Measurements from ENCODE around the gene CNOT8. TPM values are rescaled to one million over a fixed set of nuclear protein-coding genes. Genes with fewer than 3 reads are reported as not detected.

The CNOT8 gene
- total and polyA plus RNA-seq, 3 experiments from 2014 or later: 47.7 to 154 (median 52.7) TPM

- Histone ChIP-seq H3K9me3 (ENCODE audit: low read length) (no peaks in the 10 kb centered on the region), H3K4me1 (ENCODE audit: insufficient read depth, low read length) (no peaks in the 10 kb centered on the region), H3K36me3 (ENCODE audit: insufficient read depth, low read length) (no peaks in the 10 kb centered on the region), H3K4me3 (ENCODE audit: low read length) (no peak overlapping the region), H3K27me3 (ENCODE audit: insufficient read depth, low read length, poor library complexity, severe bottlenecking) (no peaks in the 10 kb centered on the region), H3K27ac (ENCODE audit: low read depth, low read length) (no peak overlapping the region)
- no peaks in the 10 kb centered on the region for H3K4me1 Mint-ChIP-seq
- no peak overlapping the region for H3K4me3 Mint-ChIP-seq
- H3K27ac Mint-ChIP-seq: no peak overlapping the region
- peaks cover 0 to 2% (median 0%) of the 10 kb centered on the region in 3 donors for H3K36me3 Mint-ChIP-seq
- H3K9me3 Mint-ChIP-seq: no peaks in the 10 kb centered on the region
- no peaks in the 10 kb centered on the region for H3K27me3 Mint-ChIP-seq
- no peak for DNase-seq
- CTCF ChIA-PET: no interaction called here
- POLR2A ChIA-PET: no interaction called here
Observed at GRCh38 chr5:154849791-154850201, 8.6 kb upstream of the CNOT8 start.

- H3K27me3 Mint-ChIP-seq: no peaks in the 10 kb centered on the region
- ChIA-PET CTCF (interaction anchor here (1.6 kb wide), 1 partner anchor 9 kb away, joined by 3 read pairs; no protein-coding TSS in a partner anchor), POLR2A (no interaction called here)
Observed at GRCh38 chr5:154850255-154851062, 8.0 kb upstream of the CNOT8 start, which contains the start of gene FAXDC2. Gene FAXDC2 (minus strand): TSS chr5:154850603. CDS start chr5:154838178, 12,425 bp downstream.

GRCh38 chr5:154851351-154851750 is 7.1 kb upstream of the CNOT8 start:
- no peaks in the 10 kb centered on the region for H3K9me3 Mint-ChIP-seq
- no peak overlapping the region for H3K27ac Mint-ChIP-seq
- no peaks in the 10 kb centered on the region for H3K27me3 ChIP-seq (ENCODE audit: insufficient read depth, low read length, poor library complexity, severe bottlenecking)
- H3K27ac ChIP-seq (ENCODE audit: low read depth, low read length): no peak overlapping the region
- no peak overlapping the region for H3K4me3 ChIP-seq (ENCODE audit: low read length)
- H3K4me3 Mint-ChIP-seq: peak overlapping the region in 1 of 7 donors; percentile 61
- DNase-seq: no peak
- no peaks in the 10 kb centered on the region for H3K4me1 Mint-ChIP-seq
- POLR2A ChIA-PET: interaction anchor here (0.6 kb wide), 1 partner anchor 37 kb away, joined by 3 read pairs; no protein-coding TSS in a partner anchor
- no peaks in the 10 kb centered on the region for H3K36me3 Mint-ChIP-seq
- no peaks in the 10 kb centered on the region for H3K4me1 ChIP-seq (ENCODE audit: insufficient read depth, low read length)
- CTCF ChIA-PET: interaction anchor here (0.8 to 1.6 kb wide), 2 partner anchors 10 to 14 kb away, joined by 3 read pairs; no protein-coding TSS in a partner anchor
- no peaks in the 10 kb centered on the region for H3K9me3 ChIP-seq (ENCODE audit: low read length)
- H3K36me3 ChIP-seq (ENCODE audit: insufficient read depth, low read length): no peaks in the 10 kb centered on the region
- H3K27me3 Mint-ChIP-seq: no peaks in the 10 kb centered on the region

More at GRCh38 chr5:154850255-154851062, 8.0 kb upstream of the CNOT8 start, which contains the start of gene FAXDC2:
- no peaks in the 10 kb centered on the region for H3K4me1 ChIP-seq (ENCODE audit: insufficient read depth, low read length)
- no peak for DNase-seq
- no peaks in the 10 kb centered on the region for H3K36me3 ChIP-seq (ENCODE audit: insufficient read depth, low read length)
- peak within 1 kb of the TSS in 1 of 7 donors; percentile 61 for H3K4me3 Mint-ChIP-seq
- no peaks in the 10 kb centered on the region for H3K4me1 Mint-ChIP-seq
- H3K4me3 ChIP-seq (ENCODE audit: low read length): no peak within 1 kb of the TSS
- H3K27ac ChIP-seq (ENCODE audit: low read depth, low read length): no peak within 1 kb of the TSS
- H3K9me3 ChIP-seq (ENCODE audit: low read length): no peaks in the 10 kb centered on the region
- H3K27ac Mint-ChIP-seq: no peak within 1 kb of the TSS
- peaks cover 0 to under 1% (median 0%) of the 10 kb centered on the region in 3 donors for H3K36me3 Mint-ChIP-seq
- no peaks in the 10 kb centered on the region for H3K27me3 ChIP-seq (ENCODE audit: insufficient read depth, low read length, poor library complexity, severe bottlenecking)
- no peaks in the 10 kb centered on the region for H3K9me3 Mint-ChIP-seq

DNA sequence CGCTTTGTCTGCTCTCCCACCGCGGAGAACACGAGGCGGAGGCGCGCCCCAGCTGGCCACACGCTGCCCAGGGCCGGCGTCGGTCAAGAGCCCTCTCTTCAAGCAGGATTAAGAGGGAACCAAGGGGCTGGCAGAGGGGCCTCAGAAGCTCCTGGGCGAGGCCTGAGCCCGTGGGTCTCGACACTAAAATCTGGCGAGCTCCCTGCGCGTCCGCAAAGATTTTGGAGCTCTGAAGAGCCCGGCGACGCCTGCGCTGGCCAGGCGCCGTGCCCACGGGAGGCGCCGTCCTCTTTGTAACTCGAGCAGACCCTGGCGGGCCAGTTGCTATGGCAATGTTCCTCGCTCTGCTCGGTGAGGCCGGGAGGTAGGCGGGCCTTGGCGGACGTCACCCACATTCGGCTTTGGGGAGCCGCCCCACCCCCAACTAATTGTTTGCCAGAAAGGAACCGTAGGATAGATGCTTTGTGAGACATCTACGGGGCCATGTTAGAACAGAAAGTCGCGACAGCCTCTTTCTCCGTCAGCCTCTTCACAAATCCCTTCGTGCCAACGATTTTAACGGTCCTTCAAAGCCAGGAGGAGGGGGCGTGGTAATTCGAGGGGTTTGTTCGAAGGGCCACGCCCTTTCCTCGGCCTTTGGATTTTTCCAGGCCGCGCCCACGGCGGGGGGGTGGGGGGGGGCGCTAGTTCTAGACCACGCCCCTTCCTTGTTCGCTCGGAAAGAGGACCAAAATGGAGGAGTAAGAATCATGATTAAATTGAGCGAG is 714 bp upstream of the CNOT8 start:
- H3K27ac Mint-ChIP-seq: peak overlapping the region; percentile 92 to 100 (median 99)
- H3K9me3 Mint-ChIP-seq: no peaks in the 10 kb centered on the region
- no peaks in the 10 kb centered on the region for H3K36me3 ChIP-seq (ENCODE audit: insufficient read depth, low read length)
- ChIA-PET POLR2A (interaction anchor here (0.9 to 1.2 kb wide), 4 partner anchors 10 to 210 kb away, joined by 3 to 5 read pairs (median 4); no protein-coding TSS in a partner anchor), CTCF (interaction anchor here (1.3 kb wide), 1 partner anchor 104 kb away, joined by 3 read pairs; no protein-coding TSS in a partner anchor)
- H3K4me1 ChIP-seq (ENCODE audit: insufficient read depth, low read length): peaks cover 36% of the 10 kb centered on the region
- peak overlapping the region; percentile 87 for H3K4me3 ChIP-seq (ENCODE audit: low read length)
- H3K27me3 Mint-ChIP-seq: no peaks in the 10 kb centered on the region
- peak overlapping the region; percentile 86 to 94 (median 92) for H3K4me3 Mint-ChIP-seq
- H3K9me3 ChIP-seq (ENCODE audit: low read length): no peaks in the 10 kb centered on the region
- H3K4me1 Mint-ChIP-seq: peaks cover 38 to 40% (median 40%) of the 10 kb centered on the region in 3 donors
- peaks cover 0 to 30% (median 1%) of the 10 kb centered on the region in 3 donors for H3K36me3 Mint-ChIP-seq
- no peaks in the 10 kb centered on the region for H3K27me3 ChIP-seq (ENCODE audit: insufficient read depth, low read length, poor library complexity, severe bottlenecking)
- peak; percentile 81 to 96 (median 89) for DNase-seq
- peak overlapping the region; percentile 99 for H3K27ac ChIP-seq (ENCODE audit: low read depth, low read length)

GRCh38 chr5:154858972-154859871 is 795 bp downstream of the CNOT8 start:
- Mint-ChIP-seq H3K4me3 (peak overlapping the region; percentile 86 to 94 (median 92)), H3K9me3 (no peaks in the 10 kb centered on the region), H3K27ac (peak overlapping the region; percentile 92 to 100 (median 99)), H3K27me3 (no peaks in the 10 kb centered on the region), H3K36me3 (peaks cover 0 to 42% (median 2%) of the 10 kb centered on the region in 3 donors), H3K4me1 (peaks cover 49 to 55% (median 53%) of the 10 kb centered on the region in 3 donors)
- no peaks in the 10 kb centered on the region for H3K9me3 ChIP-seq (ENCODE audit: low read length)
- DNase-seq: peak in 2 of 5 donors; percentile 23 to 47
- ChIA-PET CTCF (no interaction called here), POLR2A (interaction anchor here (0.5 to 1.2 kb wide), 3 partner anchors 8 to 130 kb away, joined by 3 to 4 read pairs (median 3); no protein-coding TSS in a partner anchor)
- H3K4me3 ChIP-seq (ENCODE audit: low read length): peak overlapping the region; percentile 87
- no peaks in the 10 kb centered on the region for H3K27me3 ChIP-seq (ENCODE audit: insufficient read depth, low read length, poor library complexity, severe bottlenecking)
- H3K27ac ChIP-seq (ENCODE audit: low read depth, low read length): peak overlapping the region; percentile 99
- H3K4me1 ChIP-seq (ENCODE audit: insufficient read depth, low read length): peaks cover 42% of the 10 kb centered on the region
- H3K36me3 ChIP-seq (ENCODE audit: insufficient read depth, low read length): peaks cover 9% of the 10 kb centered on the region

DNA sequence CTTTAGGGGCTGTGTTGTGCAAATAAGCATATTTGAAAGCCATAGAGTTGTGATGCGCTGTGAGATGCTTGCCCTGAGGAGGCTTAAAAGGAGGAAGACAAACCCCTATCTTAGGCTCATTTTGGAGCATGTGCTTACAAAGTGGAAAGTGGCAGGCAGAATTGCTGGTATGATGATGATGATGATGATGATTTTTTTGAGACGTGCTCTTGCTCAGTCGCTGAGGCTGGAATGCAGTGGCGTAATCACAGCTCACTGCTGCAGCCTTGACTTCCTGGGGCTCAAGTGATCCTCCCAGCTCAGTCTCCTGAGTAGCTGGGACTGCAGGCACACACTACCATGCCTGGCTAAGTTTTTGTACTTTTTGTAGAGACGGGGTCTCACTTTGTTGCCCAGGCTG is 1.7 kb downstream of the CNOT8 start:
- Mint-ChIP-seq H3K4me1 (peaks cover 50 to 62% (median 58%) of the 10 kb centered on the region in 3 donors), H3K36me3 (peaks cover 0 to 51% (median 5%) of the 10 kb centered on the region in 3 donors), H3K27ac (peak overlapping the region; percentile 92 to 100 (median 99)), H3K27me3 (no peaks in the 10 kb centered on the region), H3K9me3 (no peaks in the 10 kb centered on the region), H3K4me3 (peak overlapping the region; percentile 86 to 94 (median 92))
- Histone ChIP-seq H3K9me3 (ENCODE audit: low read length) (no peaks in the 10 kb centered on the region), H3K4me3 (ENCODE audit: low read length) (peak overlapping the region; percentile 87), H3K27ac (ENCODE audit: low read depth, low read length) (peak overlapping the region; percentile 99), H3K27me3 (ENCODE audit: insufficient read depth, low read length, poor library complexity, severe bottlenecking) (no peaks in the 10 kb centered on the region), H3K4me1 (ENCODE audit: insufficient read depth, low read length) (peaks cover 42% of the 10 kb centered on the region), H3K36me3 (ENCODE audit: insufficient read depth, low read length) (peaks cover 11% of the 10 kb centered on the region)
- ChIA-PET POLR2A (no interaction called here), CTCF (no interaction called here)
- DNase-seq: no peak

DNA sequence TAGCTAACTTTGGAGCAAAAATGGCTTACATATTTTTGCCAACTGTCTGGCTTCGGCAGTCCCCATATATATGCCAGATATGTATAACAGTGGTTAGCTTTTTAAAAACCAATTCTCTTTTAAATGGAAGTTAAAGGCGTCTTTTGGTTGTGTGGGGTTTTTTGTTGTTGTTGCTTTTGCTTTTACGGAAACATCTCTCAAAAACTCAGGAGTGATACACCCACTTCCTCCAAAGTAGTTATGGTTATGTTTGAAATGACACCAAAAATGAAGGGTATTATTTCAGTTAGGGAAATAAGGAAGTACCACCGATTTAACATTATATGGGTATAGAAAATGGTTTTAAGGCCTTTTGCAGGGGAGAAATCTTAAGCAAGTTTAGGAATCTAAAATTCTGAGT is 2.3 kb downstream of the CNOT8 start:
- Histone ChIP-seq H3K27ac (ENCODE audit: low read depth, low read length) (peak overlapping the region; percentile 99), H3K36me3 (ENCODE audit: insufficient read depth, low read length) (peaks cover 18% of the 10 kb centered on the region), H3K4me1 (ENCODE audit: insufficient read depth, low read length) (peaks cover 42% of the 10 kb centered on the region), H3K27me3 (ENCODE audit: insufficient read depth, low read length, poor library complexity, severe bottlenecking) (no peaks in the 10 kb centered on the region), H3K4me3 (ENCODE audit: low read length) (peak overlapping the region; percentile 87), H3K9me3 (ENCODE audit: low read length) (no peaks in the 10 kb centered on the region)
- Mint-ChIP-seq H3K4me3 (peak overlapping the region; percentile 86 to 94 (median 92)), H3K27ac (peak overlapping the region; percentile 92 to 100 (median 99)), H3K27me3 (no peaks in the 10 kb centered on the region), H3K9me3 (no peaks in the 10 kb centered on the region), H3K4me1 (peaks cover 52 to 64% (median 63%) of the 10 kb centered on the region in 3 donors), H3K36me3 (peaks cover 0 to 57% (median 10%) of the 10 kb centered on the region in 3 donors)
- POLR2A ChIA-PET: no interaction called here
- DNase-seq: no peak
- CTCF ChIA-PET: no interaction called here
